Stimulated activated CD4-positive, alpha-beta T cell treated with anti-CD3 and anti-CD28 coated beads, TNF-alpha, amount 100 ng/mL, for 48 hours (primary cell): ENCODE results near the gene GALNT13.

Experiments used
- DNase-seq, 3 donors: peaks; one replicate each; pipeline ENCODE4 v3.0.0-alpha.2; 2020; ENCODE audit warnings: low read depth in 3 of 3

GALNT13 gene

DNA sequence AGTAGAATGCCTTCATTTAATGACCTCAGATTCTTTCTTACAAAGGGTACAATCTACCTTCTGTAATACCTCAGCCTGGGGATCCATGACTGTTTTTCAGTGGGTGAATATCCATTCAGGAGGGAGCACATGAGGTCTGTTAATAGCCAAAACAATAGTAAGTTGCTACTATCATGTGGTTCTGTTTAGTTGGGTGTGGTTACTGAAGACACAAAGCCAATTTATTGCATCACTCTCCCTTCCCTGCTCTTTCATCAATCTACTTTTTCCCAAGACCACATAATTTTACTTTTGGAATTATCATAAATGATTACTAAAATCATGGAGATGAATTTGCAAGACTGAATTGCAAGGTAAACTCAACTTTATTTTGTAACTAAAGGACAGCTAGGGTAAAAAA, 254.2 kb downstream of the GALNT13 start:
- no peak for DNase-seq

DNA sequence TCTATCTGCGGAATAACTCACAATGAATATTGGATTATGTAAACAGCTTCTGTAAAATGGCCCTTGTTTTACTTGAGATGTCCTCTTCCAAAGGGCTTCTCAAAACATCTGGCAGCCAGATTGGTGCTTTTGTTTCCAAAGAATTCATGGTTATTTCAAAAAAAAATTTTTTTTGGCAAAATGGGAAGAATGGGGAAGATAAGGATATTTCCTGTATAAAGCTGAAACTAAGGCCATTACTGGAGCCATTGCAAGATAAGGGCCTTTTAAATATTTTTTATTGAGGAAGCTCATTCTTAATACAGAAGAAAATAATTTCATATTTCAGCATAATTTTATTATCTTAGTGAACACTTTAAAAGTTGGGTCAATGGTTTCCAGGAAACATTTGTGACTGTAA, 259.1 kb downstream of the GALNT13 start:
- no peak for DNase-seq

- no peak for DNase-seq
Observed at GRCh38 chr2:154132827-154133226, 261.1 kb downstream of the GALNT13 start.

- DNase-seq, result no peak
Observed at GRCh38 chr2:154133823-154134222, 262.1 kb downstream of the GALNT13 start.

DNA sequence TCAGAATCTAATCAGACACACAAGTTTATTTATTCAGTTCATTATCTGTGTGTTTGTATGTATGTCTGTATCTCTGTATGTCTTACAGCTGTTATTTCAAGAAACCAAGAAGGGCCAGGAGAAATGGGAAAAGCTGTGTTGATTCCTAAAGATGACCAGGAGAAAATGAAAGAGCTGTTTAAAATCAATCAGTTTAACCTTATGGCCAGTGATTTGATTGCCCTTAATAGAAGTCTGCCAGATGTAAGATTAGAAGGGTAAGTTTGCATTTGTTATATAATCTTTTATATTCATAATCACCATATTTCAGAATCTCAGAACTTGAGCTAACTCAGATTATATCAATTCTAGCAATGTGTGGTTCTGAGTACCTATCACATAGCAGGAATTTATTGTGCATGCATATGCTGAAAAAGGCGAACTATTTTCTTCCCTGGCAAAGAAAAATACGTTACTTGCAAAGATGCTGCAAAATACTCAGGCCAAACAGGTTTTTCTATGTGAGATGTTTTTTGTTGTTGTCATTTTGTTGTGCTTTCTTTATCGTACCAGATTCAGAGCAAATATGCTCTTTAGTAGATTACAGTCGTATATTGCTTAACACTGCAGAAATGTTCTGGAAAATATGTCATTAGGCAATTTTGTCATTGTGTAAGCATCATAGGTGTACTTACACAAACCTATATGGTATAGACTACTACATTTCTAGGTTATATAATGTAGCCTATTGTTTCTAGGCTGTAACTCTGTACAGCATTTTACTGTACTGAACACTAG, 268.7 kb downstream of the GALNT13 start:
- no peak for DNase-seq

- no peak for DNase-seq
Observed at GRCh38 chr2:154142480-154142879, 270.8 kb downstream of the GALNT13 start.

GRCh38 chr2:154143105-154143504, 271.4 kb downstream of the GALNT13 start:
- no peak for DNase-seq

DNA sequence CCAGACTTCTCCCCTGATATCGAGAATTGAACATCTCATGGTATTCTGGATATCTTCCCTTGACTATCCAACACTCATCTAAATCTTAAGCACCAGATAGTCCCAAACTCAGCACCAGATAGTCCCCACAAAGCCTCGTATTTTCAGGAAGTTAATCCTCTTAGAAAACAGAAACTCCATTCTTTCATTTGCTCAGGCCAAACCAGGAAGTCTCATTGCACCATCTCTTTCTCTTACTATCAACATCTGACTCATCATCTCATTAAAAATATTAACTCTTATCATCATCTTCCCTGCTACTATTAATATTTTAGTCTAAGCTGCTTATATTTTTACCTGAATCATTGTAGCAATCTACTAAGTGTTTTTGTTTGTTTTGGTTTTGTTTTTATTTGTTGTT, 286.4 kb downstream of the GALNT13 start:
- no peak for DNase-seq

- no peak for DNase-seq
Observed at GRCh38 chr2:154161286-154161685, 289.6 kb downstream of the GALNT13 start.

DNA sequence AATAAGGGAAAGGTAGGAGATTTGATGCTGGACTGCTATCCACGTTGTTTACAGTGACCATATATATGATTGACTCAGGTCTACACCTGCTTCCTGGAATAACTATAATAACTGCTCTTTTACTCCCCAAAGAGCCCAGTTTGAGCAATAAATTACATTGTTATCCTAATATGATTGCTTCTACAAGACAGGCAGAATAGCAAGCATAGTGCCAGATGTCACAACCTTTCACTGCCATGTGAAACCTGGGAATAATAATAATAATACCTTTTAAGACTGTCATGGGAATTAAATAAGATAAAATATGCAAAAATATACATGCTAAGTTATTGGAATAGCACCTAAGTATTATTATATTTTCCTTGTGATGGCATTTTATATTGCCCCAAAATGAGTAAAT, 298.7 kb downstream of the GALNT13 start:
- DNase-seq, result no peak

GRCh38 chr2:154173164-154173563, 301.4 kb downstream of the GALNT13 start:
- DNase-seq, result no peak

DNA sequence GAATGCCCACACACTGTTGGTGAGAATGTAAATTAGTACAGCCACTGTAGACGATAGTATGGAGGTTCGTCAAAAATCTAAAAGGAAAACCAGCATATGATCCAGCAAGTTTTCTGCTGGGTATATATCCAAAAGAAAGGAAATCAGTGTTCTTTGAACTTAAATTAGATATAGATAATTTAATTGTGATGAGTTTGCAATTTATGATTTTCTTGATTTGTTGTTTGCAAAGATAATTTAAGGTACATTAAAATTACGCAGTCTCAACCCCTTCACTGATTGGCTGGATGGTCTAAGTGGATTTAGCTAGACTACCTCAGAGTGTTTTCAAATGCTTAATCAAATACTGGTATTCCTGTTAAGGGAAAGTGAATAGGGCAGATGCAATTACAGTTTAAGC, 302.2 kb downstream of the GALNT13 start:
- no peak for DNase-seq

- no peak for DNase-seq
Observed at GRCh38 chr2:154182008-154182407, 310.3 kb downstream of the GALNT13 start.

GRCh38 chr2:154187948-154188347, 316.2 kb downstream of the GALNT13 start:
- no peak for DNase-seq

DNA sequence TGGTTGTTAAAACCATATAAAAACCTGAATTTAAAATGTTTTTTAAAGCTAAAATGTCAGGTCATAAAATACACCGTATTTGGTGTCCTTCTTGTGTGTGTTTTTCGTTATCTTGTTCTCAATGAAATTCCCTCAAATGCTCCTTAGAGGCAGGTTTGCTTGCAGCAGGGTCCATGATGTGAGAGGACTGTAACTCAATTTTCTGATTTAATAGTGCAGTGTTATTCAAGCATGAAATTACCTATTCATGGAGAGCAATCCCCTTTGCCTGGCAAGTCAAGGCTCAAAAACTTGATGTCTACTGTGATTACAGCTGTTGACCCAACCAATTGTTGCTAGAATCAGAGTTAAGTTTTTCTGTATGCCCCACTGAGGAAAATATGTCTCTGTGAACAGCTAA, 318.2 kb downstream of the GALNT13 start:
- DNase-seq, result no peak

DNA sequence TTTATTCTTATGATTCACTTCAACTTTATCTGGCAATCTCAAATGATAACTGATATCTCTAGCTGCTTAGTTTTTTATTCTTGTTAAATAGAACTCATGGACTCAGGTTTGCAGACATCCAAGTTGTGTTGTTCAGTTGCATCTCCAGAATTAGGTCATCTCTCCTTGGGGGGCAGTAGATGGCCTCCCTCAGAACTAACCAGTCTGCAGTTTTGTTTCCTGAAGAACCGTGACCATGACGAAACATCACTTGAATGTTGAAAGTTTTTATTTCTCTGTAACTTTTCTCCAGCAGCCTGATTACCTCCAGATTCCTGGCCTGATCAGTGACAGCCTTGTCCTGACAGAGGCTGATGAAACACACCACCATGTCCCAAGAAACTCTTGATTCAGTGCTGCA, 321.5 kb downstream of the GALNT13 start:
- no peak for DNase-seq

DNA sequence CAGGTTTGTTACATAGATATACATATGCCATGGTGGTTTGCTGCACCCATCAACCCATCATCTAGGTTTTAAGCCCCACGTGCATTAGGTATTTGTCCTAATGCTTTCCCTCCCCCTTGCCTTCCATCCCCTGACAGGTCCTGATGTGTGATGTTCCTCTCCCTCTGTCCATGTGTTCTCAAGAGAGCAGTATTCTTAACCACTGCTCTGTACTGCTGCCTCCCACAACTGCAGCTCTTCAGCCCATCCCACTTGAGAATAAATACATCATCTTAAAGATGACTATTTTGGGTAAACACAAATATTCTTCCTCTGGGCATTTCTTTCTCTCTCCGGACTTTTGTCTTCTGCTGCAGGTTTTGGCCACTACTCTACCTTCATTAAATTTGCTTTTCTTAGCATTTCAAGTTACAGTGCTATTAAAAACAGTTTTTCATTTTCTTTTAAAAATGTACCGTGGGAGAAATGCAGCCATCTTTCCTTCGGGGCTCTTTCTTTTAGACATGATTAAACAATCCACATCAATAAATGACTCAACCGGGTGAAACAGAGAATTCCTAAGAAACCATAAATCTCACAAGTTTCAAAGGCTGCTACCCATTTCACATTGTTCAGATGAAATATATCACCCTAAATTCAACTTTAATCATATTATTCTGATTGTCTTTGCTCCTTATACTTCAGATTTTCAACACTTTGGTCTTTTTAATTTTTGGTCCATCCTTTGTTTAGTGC, 323.4 kb downstream of the GALNT13 start:
- DNase-seq, result no peak

DNA sequence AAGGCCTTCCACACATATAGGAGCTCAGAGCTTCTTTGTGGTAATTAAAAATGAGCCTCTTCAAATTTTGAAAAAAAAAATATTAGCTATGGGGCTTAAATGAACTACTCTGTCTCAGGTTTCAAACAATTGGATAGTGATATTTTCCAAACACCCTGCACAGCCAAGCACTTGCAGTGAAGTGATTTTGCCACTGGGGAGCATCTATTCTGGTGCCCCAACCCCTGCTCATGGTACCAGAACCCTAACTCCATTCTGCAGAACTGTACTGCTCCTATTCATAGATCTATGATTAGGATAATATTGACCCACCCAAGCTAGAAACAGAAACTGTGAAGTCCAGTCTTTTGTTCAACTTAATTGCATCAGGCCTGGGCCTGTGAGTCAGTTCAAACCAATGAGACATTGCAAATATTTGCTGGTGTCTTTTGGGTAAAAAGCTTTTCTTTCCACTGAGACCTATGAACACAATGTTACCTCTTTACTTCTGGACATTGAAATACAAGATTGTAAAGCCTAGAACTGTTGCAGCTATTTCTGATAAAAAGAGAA, 324.0 kb downstream of the GALNT13 start:
- no peak for DNase-seq

DNA sequence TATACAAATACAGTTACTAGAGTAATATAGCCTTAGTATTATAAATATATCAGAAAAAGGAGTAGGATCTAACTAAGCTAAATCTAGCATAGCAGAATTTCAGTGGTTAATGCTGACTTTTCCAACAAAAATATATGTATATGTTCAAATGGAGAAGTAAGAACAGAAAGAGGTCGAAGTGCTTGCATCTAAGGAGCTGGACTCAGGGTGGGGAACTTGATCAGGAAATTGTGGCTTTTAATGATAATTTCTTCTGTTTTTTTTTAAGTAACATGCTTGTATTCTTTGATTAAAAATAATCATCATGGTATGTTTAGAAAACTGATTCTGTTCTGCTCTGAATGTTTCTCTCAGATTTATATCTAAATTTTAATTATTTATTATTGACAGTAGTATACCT, 327.1 kb downstream of the GALNT13 start:
- DNase-seq, result no peak

GRCh38 chr2:154203206-154203605, 331.5 kb downstream of the GALNT13 start:
- DNase-seq, result no peak

DNA sequence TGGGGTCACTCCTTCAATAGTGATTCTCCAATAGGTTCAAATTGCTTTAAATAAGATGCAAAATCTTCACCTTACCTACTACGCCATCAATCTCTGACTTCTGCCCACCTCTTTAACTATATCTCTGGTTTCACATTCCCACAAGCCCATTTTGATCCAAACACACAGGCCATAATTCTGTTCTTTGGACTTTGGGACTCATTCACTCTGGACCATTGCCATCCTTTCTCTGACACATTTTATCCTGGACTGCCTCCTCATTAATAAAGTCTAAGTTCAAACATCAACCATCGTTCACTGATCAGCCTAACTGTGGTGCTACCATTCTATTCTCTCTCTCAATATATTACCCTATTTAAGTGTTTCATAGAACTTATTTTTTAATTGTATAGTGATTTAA, 332.2 kb downstream of the GALNT13 start:
- DNase-seq, result no peak

- no peak for DNase-seq
Observed at GRCh38 chr2:154207288-154208047, 335.7 kb downstream of the GALNT13 start.
